Stomach (tissue), 9 donors: Measurements from ENCODE around the gene MCEMP1. TPM values are rescaled to one million over a fixed set of nuclear protein-coding genes. Genes with fewer than 3 reads are reported as not detected.

ENCODE experiments used
- DNase-seq, 2 donors: peaks; one replicate each; pipeline versions ENCODE4 v3.0.0 to v3.0.0-alpha.2; 2013 to 2019
- H3K27ac ChIP-seq, 5 donors: fragments of 200-600 bp in 4 of 5; sonication (generic) in 4 of 5; one replicate each; pipeline ENCODE4 v1.5.1; 2013 to 2019; ENCODE audit warnings: mild to moderate bottlenecking in 1 of 5, moderate library complexity in 1 of 5
- H3K27me3 ChIP-seq, 3 donors: fragments of 200-600 bp; sonication (generic); one replicate each; pipeline ENCODE4 v1.5.1; 2017 to 2019; ENCODE audit warnings: mixed run types in 1 of 3
- H3K36me3 ChIP-seq, 4 donors: fragments of 200-600 bp; sonication (generic); 1 replicate in 3 of 4; 2 replicates in 1 of 4; pipeline ENCODE4 v1.5.1; 2016 to 2019
- H3K4me1 ChIP-seq, 4 donors: fragments of 200-600 bp; sonication (generic); one replicate each; pipeline ENCODE4 v1.5.1; 2016 to 2019
- H3K4me3 ChIP-seq, 4 donors: fragments of 200-600 bp; sonication (generic) in 3 of 4; one replicate each; pipeline ENCODE4 v1.5.1; 2016 to 2019; ENCODE audit warnings: mild to moderate bottlenecking in 1 of 4
- H3K9me3 ChIP-seq, 4 donors: fragments of 200-600 bp; sonication (generic); one replicate each; pipeline ENCODE4 v1.5.1; 2016 to 2019
- CTCF ChIP-seq, 7 experiments: fragments of 450-650 bp in 4 of 7; fragments of 200-600 bp in 3 of 7; sonication (generic) in 3 of 7; IDR thresholded peaks; one replicate each; pipeline ENCODE4 v1.5.1; 2016 to 2019; ENCODE audit warnings: antibody characterized with exemption in 7 of 7, control low read depth in 2 of 7, mild to moderate bottlenecking in 1 of 7
- EP300 ChIP-seq: sonication (generic); formaldehyde crosslinking; IDR thresholded peaks from one replicate; pipeline ENCODE4 v1.6.1; 2017; ENCODE audit warnings: antibody characterized with exemption
- POLR2A ChIP-seq, 4 donors: fragments of 450-650 bp; IDR thresholded peaks; one replicate each; pipeline ENCODE4 v1.6.1; 2016; ENCODE audit warnings: antibody characterized with exemption in 4 of 4, control low read depth in 2 of 4, mild to moderate bottlenecking in 1 of 4, moderate library complexity in 1 of 4
- POLR2AphosphoS5 ChIP-seq, 3 donors: sonication (generic); formaldehyde crosslinking; IDR thresholded peaks; one replicate each; pipeline ENCODE4 v1.6.1; 2016; ENCODE audit warnings: antibody characterized with exemption in 3 of 3
- WGBS, 5 donors: extraction: QIAGEN DNeasy Blood & Tissue Kit in 3 of 5; methylation state at CpG; one replicate each; pipeline versions ENCODE4 v1.1.5 to v1.1.7; 2013 to 2018; 5-methylcytosine and 5-hydroxymethylcytosine counted together
- intact Hi-C: fragments of 100-400 bp; cut with DNase I; formaldehyde crosslinking; loops from one replicate; pipeline ENCODE4 v1.15.1; 2023; ENCODE audit warnings: low total_unique reads
- polyA plus RNA-seq, 3 donors: library from polyadenylated mRNA; stranded (reverse); fragments of 200-250 nt; gene quantifications; one replicate each; pipeline ENCODE4 v1.2.3, GENCODE V29; 2013
- total RNA-seq, 5 donors: library from RNA; depleted of rRNA; stranded (reverse); fragments of >200 nt; gene quantifications; one replicate each; pipeline versions ENCODE4 v1.1.0 to v1.2.3, GENCODE V29; 2014 to 2016
- donor health status: healthy with polysubstance abuse.
- donor health status: Bipolar disorder and iron deficiency.
- donor health status: healthy.

MCEMP1 gene
- total and polyA plus RNA-seq, 8 donors = 0.37 to 9.1 (median 0.94) TPM; not detected in 2

DNA sequence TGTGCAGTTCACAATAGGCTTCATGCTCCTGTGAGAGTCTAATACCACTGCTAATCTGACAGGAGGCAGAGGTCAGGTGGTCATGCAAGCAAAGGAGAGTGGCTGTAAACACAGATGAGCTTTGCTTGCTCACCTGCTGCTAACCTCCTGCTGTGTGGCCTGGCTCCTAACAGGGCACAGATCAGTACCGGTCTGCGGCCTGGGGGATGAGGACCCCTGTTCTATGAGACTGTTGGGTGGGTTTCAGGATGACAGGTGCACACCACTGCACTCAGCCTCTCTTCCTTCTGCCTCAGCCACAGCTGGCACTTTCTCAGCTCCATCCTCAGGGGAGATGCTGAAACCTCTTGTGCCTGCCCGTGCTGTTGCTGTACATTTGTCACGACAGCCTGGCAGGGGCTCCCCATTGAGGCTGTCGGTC is 45.4 kb downstream of the MCEMP1 start:
- peaks cover 0 to 7% (median 0%) of the 10 kb centered on the region in 4 donors for H3K9me3 ChIP-seq
- 22 to 42% (median 31%) methylated on average over 3 to 5 of the region's 5 CpGs for WGBS, 5 donors
- DNase-seq = no peak
- no peaks in the 10 kb centered on the region for H3K36me3 ChIP-seq
- peaks cover 0 to 58% (median 0%) of the 10 kb centered on the region in 3 donors for H3K27me3 ChIP-seq
- no peak for TF ChIP-seq POLR2AphosphoS5 (IDR thresholded peaks at IDR 0.05)
- H3K4me1 ChIP-seq = no peaks in the 10 kb centered on the region
- no peak overlapping the region for H3K4me3 ChIP-seq
- H3K27ac ChIP-seq = no peak overlapping the region
- intact Hi-C loops = no loop called here

GRCh38 chr19:7725791-7726190 is 48.9 kb downstream of the MCEMP1 start:
- TF ChIP-seq CTCF (IDR thresholded peaks at IDR 0.05) (no peak), POLR2A (IDR thresholded peaks at IDR 0.05) (no peak), EP300 (no peak), POLR2AphosphoS5 (IDR thresholded peaks at IDR 0.05) (no peak)
- Histone ChIP-seq H3K27ac (no peak overlapping the region), H3K27me3 (peaks cover 12 to 77% (median 26%) of the 10 kb centered on the region in 3 donors), H3K4me3 (no peak overlapping the region), H3K9me3 (no peaks in the 10 kb centered on the region), H3K36me3 (no peaks in the 10 kb centered on the region), H3K4me1 (peaks cover 0 to 17% (median 9%) of the 10 kb centered on the region in 4 donors)
- DNase-seq = no peak
- 41 to 69% (median 47%) methylated on average over 2 of the region's 2 CpGs for WGBS, 5 donors
- intact Hi-C loops = no loop called here

- Histone ChIP-seq H3K36me3 (no peaks in the 10 kb centered on the region), H3K27ac (no peak overlapping the region), H3K4me1 (peaks cover 0 to 18% (median 10%) of the 10 kb centered on the region in 4 donors), H3K4me3 (no peak overlapping the region), H3K27me3 (peaks cover 12 to 84% (median 42%) of the 10 kb centered on the region in 3 donors), H3K9me3 (no peaks in the 10 kb centered on the region)
- no peak for TF ChIP-seq POLR2AphosphoS5 (IDR thresholded peaks at IDR 0.05)
- no peak for TF ChIP-seq CTCF (IDR thresholded peaks at IDR 0.05)
- no peak for TF ChIP-seq POLR2A (IDR thresholded peaks at IDR 0.05)
- no peak for TF ChIP-seq EP300
- intact Hi-C loops = no loop called here
- WGBS, 5 donors = 14 to 21% (median 17%) methylated on average over 16 of the region's 16 CpGs
- DNase-seq = no peak
These were observed 52.3 kb downstream of the MCEMP1 start for GRCh38 chr19:7729211-7729610.

Other genes with a start within 250 kb of the MCEMP1 start
- gene PEX11G, start 188.1 kb upstream of the MCEMP1 start, total RNA-seq = 1 to 10 TPM in 2 of 5 donors, not detected in 3; 3.9 to 5.2 TPM
- gene PEX11G, start 188.1 kb upstream of the MCEMP1 start, polyA plus RNA-seq = 1 to 10 TPM; 5.5 to 8.8 (median 5.8) TPM
- 100 to 1,000 TPM in 1 of 5 donors, 10 to 100 TPM in 3, 1 to 10 TPM in 1; 6.2 to 304 (median 84.0) TPM for gene ZNF358, start 161.0 kb upstream of the MCEMP1 start, total RNA-seq
- gene ZNF358, start 161.0 kb upstream of the MCEMP1 start, polyA plus RNA-seq = 10 to 100 TPM; 68.0 to 75.8 (median 72.4) TPM
- 10 to 100 TPM in 3 of 5 donors, 1 to 10 TPM in 2; 5.1 to 56.6 (median 18.3) TPM for gene MCOLN1, start 154.5 kb upstream of the MCEMP1 start, total RNA-seq
- 10 to 100 TPM; 13.3 to 25.5 (median 19.2) TPM for gene MCOLN1, start 154.5 kb upstream of the MCEMP1 start, polyA plus RNA-seq
- gene PNPLA6, start 141.4 kb upstream of the MCEMP1 start, total RNA-seq = 100 to 1,000 TPM in 2 of 5 donors, 10 to 100 TPM in 3; 15.2 to 357 (median 70.1) TPM
- gene PNPLA6, start 141.4 kb upstream of the MCEMP1 start, polyA plus RNA-seq = 10 to 100 TPM; 31.3 to 38.4 (median 38.0) TPM
- 100 to 1,000 TPM in 1 of 5 donors, 10 to 100 TPM in 3, 1 to 10 TPM in 1; 5.5 to 232 (median 43.8) TPM for gene CAMSAP3, start 81.2 kb upstream of the MCEMP1 start, total RNA-seq
- gene CAMSAP3, start 81.2 kb upstream of the MCEMP1 start, polyA plus RNA-seq = 10 to 100 TPM; 17.0 to 21.5 (median 21.1) TPM
- 100 to 1,000 TPM in 1 of 5 donors, 10 to 100 TPM in 4; 24.6 to 106 (median 40.7) TPM for gene XAB2, start 47.5 kb upstream of the MCEMP1 start, total RNA-seq
- 10 to 100 TPM; 43.2 to 57.5 (median 53.6) TPM for gene XAB2, start 47.5 kb upstream of the MCEMP1 start, polyA plus RNA-seq
- 10 to 100 TPM in 3 of 5 donors, 1 to 10 TPM in 1, under 1 TPM in 1; 0.89 to 33.2 (median 10.1) TPM for gene PET100, start 47.3 kb upstream of the MCEMP1 start, total RNA-seq
- 100 to 1,000 TPM; 115 to 197 (median 188) TPM for gene PET100, start 47.3 kb upstream of the MCEMP1 start, polyA plus RNA-seq
- gene PCP2, start 43.4 kb upstream of the MCEMP1 start, total RNA-seq = 1 to 10 TPM in 1 of 5 donors, not detected in 4; 2.7 TPM
- 1 to 10 TPM; 3.7 to 9.3 (median 4.3) TPM for gene PCP2, start 43.4 kb upstream of the MCEMP1 start, polyA plus RNA-seq
- gene STXBP2, start 40.0 kb upstream of the MCEMP1 start, total RNA-seq = 100 to 1,000 TPM in 4 of 5 donors, 10 to 100 TPM in 1; 46.6 to 734 (median 167) TPM
- 100 to 1,000 TPM in 2 of 3 donors, 10 to 100 TPM in 1; 90.1 to 145 (median 130) TPM for gene STXBP2, start 40.0 kb upstream of the MCEMP1 start, polyA plus RNA-seq
- 1 to 10 TPM in 1 of 5 donors, not detected in 4; 9.6 TPM for gene RETN, start 8.0 kb upstream of the MCEMP1 start, total RNA-seq
- 10 to 100 TPM in 1 of 3 donors, 1 to 10 TPM in 1, not detected in 1; 6.2 to 41.4 TPM for gene RETN, start 8.0 kb upstream of the MCEMP1 start, polyA plus RNA-seq
- 10 to 100 TPM in 3 of 5 donors, 1 to 10 TPM in 2; 4.5 to 20.6 (median 15.1) TPM for gene TRAPPC5, start 3.7 kb downstream of the MCEMP1 start, total RNA-seq
- gene TRAPPC5, start 3.7 kb downstream of the MCEMP1 start, polyA plus RNA-seq = 100 to 1,000 TPM; 108 to 203 (median 134) TPM
- 1 to 10 TPM in 1 of 5 donors, not detected in 4; 1.5 TPM for gene FCER2, start 25.0 kb downstream of the MCEMP1 start, total RNA-seq
- gene FCER2, start 25.0 kb downstream of the MCEMP1 start, polyA plus RNA-seq = under 1 TPM in 1 of 3 donors, not detected in 2; 0.48 TPM
- 1 to 10 TPM in 1 of 5 donors, under 1 TPM in 1, not detected in 3; 0.37 to 1.0 TPM for gene CLEC4G, start 55.0 kb downstream of the MCEMP1 start, total RNA-seq
- 1 to 10 TPM in 1 of 3 donors, under 1 TPM in 1, not detected in 1; 0.25 to 1.2 TPM for gene CLEC4G, start 55.0 kb downstream of the MCEMP1 start, polyA plus RNA-seq
- 10 to 100 TPM in 2 of 5 donors, 1 to 10 TPM in 3; 1.8 to 51.9 (median 7.1) TPM for gene CD209, start 70.4 kb downstream of the MCEMP1 start, total RNA-seq
- gene CD209, start 70.4 kb downstream of the MCEMP1 start, polyA plus RNA-seq = 1 to 10 TPM in 2 of 3 donors, under 1 TPM in 1; 0.38 to 3.4 (median 2.0) TPM
- 1 to 10 TPM in 1 of 5 donors, not detected in 4; 1.8 TPM for gene CLEC4M, start 86.2 kb downstream of the MCEMP1 start, total RNA-seq
- gene CLEC4M, start 86.2 kb downstream of the MCEMP1 start, polyA plus RNA-seq = not detected
- 10 to 100 TPM in 2 of 5 donors, 1 to 10 TPM in 3; 4.9 to 31.6 (median 9.3) TPM for gene EVI5L, start 153.1 kb downstream of the MCEMP1 start, total RNA-seq
- gene EVI5L, start 153.1 kb downstream of the MCEMP1 start, polyA plus RNA-seq = 1 to 10 TPM; 5.1 to 8.2 (median 7.8) TPM
- gene PRR36, start 197.3 kb downstream of the MCEMP1 start, total RNA-seq = under 1 TPM in 1 of 5 donors, not detected in 4; 0.18 TPM
- gene PRR36, start 197.3 kb downstream of the MCEMP1 start, polyA plus RNA-seq = under 1 TPM; 0.45 to 0.61 (median 0.50) TPM
- gene LRRC8E, start 211.4 kb downstream of the MCEMP1 start, total RNA-seq = 10 to 100 TPM in 1 of 5 donors, 1 to 10 TPM in 2, under 1 TPM in 1, not detected in 1; 0.58 to 12.5 (median 2.5) TPM
- gene LRRC8E, start 211.4 kb downstream of the MCEMP1 start, polyA plus RNA-seq = 1 to 10 TPM in 2 of 3 donors, under 1 TPM in 1; 0.93 to 2.1 (median 1.7) TPM
- gene MAP2K7, start 226.8 kb downstream of the MCEMP1 start, total RNA-seq = 10 to 100 TPM in 4 of 5 donors, 1 to 10 TPM in 1; 4.1 to 52.2 (median 11.0) TPM
- 10 to 100 TPM; 13.5 to 27.5 (median 15.9) TPM for gene MAP2K7, start 226.8 kb downstream of the MCEMP1 start, polyA plus RNA-seq
- gene TGFBR3L, start 237.7 kb downstream of the MCEMP1 start, total RNA-seq = not detected
- 1 to 10 TPM in 1 of 3 donors, not detected in 2; 1.5 TPM for gene TGFBR3L, start 237.7 kb downstream of the MCEMP1 start, polyA plus RNA-seq
- 10 to 100 TPM in 3 of 5 donors, 1 to 10 TPM in 2; 2.3 to 18.3 (median 12.2) TPM for gene SNAPC2, start 243.2 kb downstream of the MCEMP1 start, total RNA-seq
- gene SNAPC2, start 243.2 kb downstream of the MCEMP1 start, polyA plus RNA-seq = 10 to 100 TPM; 15.0 to 22.8 (median 17.7) TPM
- 10 to 100 TPM in 1 of 5 donors, 1 to 10 TPM in 3, not detected in 1; 1.3 to 58.5 (median 3.8) TPM for gene CTXN1, start 249.0 kb downstream of the MCEMP1 start, total RNA-seq
- 1 to 10 TPM in 2 of 3 donors, under 1 TPM in 1; 0.92 to 7.7 (median 1.2) TPM for gene CTXN1, start 249.0 kb downstream of the MCEMP1 start, polyA plus RNA-seq